Tibial nerve (tissue), 4 donors: ENCODE measurements around the gene NHERF1. TPM values are rescaled to one million over a fixed set of nuclear protein-coding genes. Genes with fewer than 3 reads are reported as not detected.

Source experiments
- DNase-seq, 2 donors: peaks; one replicate each; pipeline ENCODE4 v3.0.0-alpha.2; 2019; ENCODE audit warnings: low spot score in 2 of 2
- H3K27ac ChIP-seq, 4 donors: fragments of 200-600 bp; sonication (generic) in 3 of 4; one replicate each; pipeline ENCODE4 v1.5.1; 2017 to 2019; ENCODE audit warnings: mild to moderate bottlenecking in 1 of 4
- H3K27me3 ChIP-seq, 2 donors: fragments of 200-600 bp; sonication (generic) in 1 of 2; one replicate each; pipeline versions ENCODE4 v1.5.1 to v1.6.0; 2017 to 2019
- H3K36me3 ChIP-seq, 3 donors: fragments of 200-600 bp; sonication (generic); one replicate each; pipeline ENCODE4 v1.5.1; 2018 to 2019
- H3K4me1 ChIP-seq, 4 donors: fragments of 200-600 bp; sonication (generic) in 3 of 4; one replicate each; pipeline ENCODE4 v1.5.1; 2017 to 2019
- H3K4me3 ChIP-seq, 4 donors: fragments of 200-600 bp; sonication (generic) in 3 of 4; one replicate each; pipeline ENCODE4 v1.5.1; 2017 to 2019; ENCODE audit warnings: mild to moderate bottlenecking in 1 of 4, moderate library complexity in 1 of 4
- H3K9me3 ChIP-seq, 4 donors: fragments of 200-600 bp; sonication (generic) in 3 of 4; one replicate each; pipeline ENCODE4 v1.5.1; 2017 to 2019
- EP300 ChIP-seq, 2 donors: sonication (generic); formaldehyde crosslinking; IDR thresholded peaks; one replicate each; pipeline ENCODE4 v1.6.1; 2017; ENCODE audit warnings: antibody characterized with exemption in 2 of 2, mild to moderate bottlenecking in 1 of 2
- POLR2A ChIP-seq, 2 donors: fragments of 450-650 bp; IDR thresholded peaks; one replicate each; pipeline ENCODE4 v1.6.1; 2017; ENCODE audit warnings: antibody characterized with exemption in 2 of 2, mild to moderate bottlenecking in 2 of 2, moderate library complexity in 2 of 2
- WGBS, 2 donors: methylation state at CpG; one replicate each; pipeline ENCODE4 v1.1.5; 2018; 5-methylcytosine and 5-hydroxymethylcytosine counted together
- total RNA-seq, 4 donors: library from RNA; depleted of rRNA; stranded (reverse); fragments of >200 nt; gene quantifications; one replicate each; pipeline ENCODE4 v1.1.0, GENCODE V29; 2016
- TF ChIP-seq, protein P1 (sequence below), 5 experiments: fragments of 200-600 bp in 3 of 5; fragments of 450-650 bp in 2 of 5; sonication (generic) in 3 of 5; IDR thresholded peaks; one replicate each; pipeline ENCODE4 v1.5.1; 2016 to 2019; ENCODE audit warnings: antibody characterized with exemption in 5 of 5, mild to moderate bottlenecking in 3 of 5, moderate library complexity in 2 of 5

NHERF1 gene
- total RNA-seq, 4 donors from 2014 or later = 42.2 to 55.2 (median 53.0) TPM

DNA sequence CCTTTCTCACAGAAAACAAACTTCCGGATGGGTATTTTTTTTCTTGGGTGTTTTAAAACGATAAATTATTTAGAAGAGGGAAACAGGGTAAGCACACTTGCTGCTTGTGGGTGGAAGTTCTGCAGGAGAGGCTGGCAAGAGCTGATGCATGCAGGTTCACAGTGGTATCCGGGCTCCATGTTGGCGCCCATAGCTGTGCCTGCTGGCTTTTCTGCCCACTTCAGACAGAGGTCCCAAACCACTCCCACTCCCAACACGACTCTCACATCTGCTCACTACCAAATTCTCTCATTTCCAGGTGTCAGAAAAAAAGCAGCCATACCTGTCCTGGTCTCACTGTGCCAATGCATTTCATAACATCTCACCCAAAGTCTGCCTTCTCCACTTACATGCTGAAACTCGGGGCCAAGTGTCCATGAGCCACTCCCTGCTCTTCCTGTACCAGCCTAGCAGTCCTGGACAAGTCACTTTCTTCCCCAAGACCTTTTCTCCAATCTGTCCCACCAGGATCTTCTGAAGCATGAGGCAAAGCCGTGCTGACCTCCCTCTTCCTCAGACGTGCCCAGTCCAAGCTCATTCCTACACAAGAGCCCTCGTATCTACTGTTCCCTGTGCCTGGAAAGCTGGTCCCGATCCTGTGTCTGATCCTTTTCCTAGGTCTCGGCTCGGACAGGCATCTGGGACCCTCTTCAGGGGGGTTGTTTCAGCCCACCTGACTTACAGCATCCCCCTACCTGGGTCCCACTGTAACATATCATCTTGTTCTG, 37.2 kb upstream of the NHERF1 start:
- H3K27ac ChIP-seq = no peak overlapping the region
- DNase-seq = no peak
- no peaks in the 10 kb centered on the region for H3K27me3 ChIP-seq
- no peaks in the 10 kb centered on the region for H3K36me3 ChIP-seq
- no peaks in the 10 kb centered on the region for H3K4me1 ChIP-seq
- TF ChIP-seq POLR2A (IDR thresholded peaks at IDR 0.05) = no peak
- TF ChIP-seq, protein P1, sequence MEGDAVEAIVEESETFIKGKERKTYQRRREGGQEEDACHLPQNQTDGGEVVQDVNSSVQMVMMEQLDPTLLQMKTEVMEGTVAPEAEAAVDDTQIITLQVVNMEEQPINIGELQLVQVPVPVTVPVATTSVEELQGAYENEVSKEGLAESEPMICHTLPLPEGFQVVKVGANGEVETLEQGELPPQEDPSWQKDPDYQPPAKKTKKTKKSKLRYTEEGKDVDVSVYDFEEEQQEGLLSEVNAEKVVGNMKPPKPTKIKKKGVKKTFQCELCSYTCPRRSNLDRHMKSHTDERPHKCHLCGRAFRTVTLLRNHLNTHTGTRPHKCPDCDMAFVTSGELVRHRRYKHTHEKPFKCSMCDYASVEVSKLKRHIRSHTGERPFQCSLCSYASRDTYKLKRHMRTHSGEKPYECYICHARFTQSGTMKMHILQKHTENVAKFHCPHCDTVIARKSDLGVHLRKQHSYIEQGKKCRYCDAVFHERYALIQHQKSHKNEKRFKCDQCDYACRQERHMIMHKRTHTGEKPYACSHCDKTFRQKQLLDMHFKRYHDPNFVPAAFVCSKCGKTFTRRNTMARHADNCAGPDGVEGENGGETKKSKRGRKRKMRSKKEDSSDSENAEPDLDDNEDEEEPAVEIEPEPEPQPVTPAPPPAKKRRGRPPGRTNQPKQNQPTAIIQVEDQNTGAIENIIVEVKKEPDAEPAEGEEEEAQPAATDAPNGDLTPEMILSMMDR (IDR thresholded peaks at IDR 0.05) = no peak
- no peak for TF ChIP-seq EP300 (IDR thresholded peaks at IDR 0.05)
- H3K9me3 ChIP-seq = no peaks in the 10 kb centered on the region
- no peak overlapping the region for H3K4me3 ChIP-seq
- 59 to 60% methylated on average over 12 of the region's 12 CpGs for WGBS, 2 donors

DNA sequence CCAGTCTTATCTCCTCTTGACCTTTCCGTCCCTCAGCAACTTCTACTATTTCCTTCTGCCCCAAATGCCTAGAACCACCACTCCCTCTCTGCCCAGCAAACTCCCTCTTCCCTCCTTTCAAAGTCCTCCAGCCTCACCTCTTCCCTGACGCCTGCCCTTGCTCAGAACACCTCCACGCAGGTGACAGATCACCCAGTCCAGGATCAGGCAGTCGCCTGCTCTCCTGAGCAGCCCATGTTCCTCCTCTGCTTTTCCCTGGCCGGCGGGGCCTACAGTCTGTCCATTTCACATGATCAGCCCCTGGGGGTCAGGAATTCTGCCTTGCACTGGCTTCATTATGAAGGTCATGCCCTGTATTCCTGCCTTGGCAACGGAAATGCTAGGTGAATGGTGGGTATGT, 36.1 kb upstream of the NHERF1 start:
- 63 to 68% methylated on average over 7 of the region's 7 CpGs for WGBS, 2 donors

DNA sequence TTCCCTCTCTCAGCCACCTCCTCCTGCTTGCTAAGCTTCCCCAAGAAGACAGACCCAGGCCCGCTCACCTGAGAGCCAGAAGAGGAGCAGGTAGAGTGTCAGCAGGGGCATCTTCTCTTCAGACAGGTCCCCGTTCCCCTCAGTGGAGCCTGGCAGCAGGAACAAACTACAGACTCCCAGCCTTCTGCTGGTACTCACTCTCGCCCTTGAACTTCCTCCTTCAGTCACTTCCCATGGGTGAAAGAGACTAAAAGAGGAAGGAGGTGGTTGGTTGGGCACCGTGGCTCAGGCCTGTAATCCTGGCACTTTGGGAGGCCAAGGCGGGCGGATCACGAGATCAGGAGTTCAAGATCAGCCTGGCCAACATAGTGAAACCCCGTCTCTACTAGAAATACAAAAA, 35.7 kb upstream of the NHERF1 start, which contains the start of gene CD300LF:
Gene CD300LF (minus strand): TSS at position 168 of the 400 bp plus-strand sequence. CDS start 57 bp downstream, at position 111.
- H3K27ac ChIP-seq = no peak within 1 kb of the TSS
- DNase-seq = peak in 1 of 2 donors; percentile 24
- H3K36me3 ChIP-seq = no peaks in the 10 kb centered on the region
- no peaks in the 10 kb centered on the region for H3K27me3 ChIP-seq
- peak in 1 of 2 donors; percentile 36 for TF ChIP-seq EP300 (IDR thresholded peaks at IDR 0.05)
- TF ChIP-seq, protein P1 (IDR thresholded peaks at IDR 0.05) = no peak
- no peak for TF ChIP-seq POLR2A (IDR thresholded peaks at IDR 0.05)
- H3K9me3 ChIP-seq = no peaks in the 10 kb centered on the region
- no peaks in the 10 kb centered on the region for H3K4me1 ChIP-seq
- H3K4me3 ChIP-seq = no peak within 1 kb of the TSS
- 76 to 77% methylated on average over 8 of the region's 8 CpGs for WGBS, 2 donors

More for the DNA sequence above, 36.1 kb upstream of the NHERF1 start:
- no peak overlapping the region for H3K27ac ChIP-seq
- H3K9me3 ChIP-seq = no peaks in the 10 kb centered on the region
- no peaks in the 10 kb centered on the region for H3K36me3 ChIP-seq
- no peak for DNase-seq
- H3K27me3 ChIP-seq = no peaks in the 10 kb centered on the region
- TF ChIP-seq, protein P1 (IDR thresholded peaks at IDR 0.05) = no peak
- TF ChIP-seq EP300 (IDR thresholded peaks at IDR 0.05) = no peak
- no peak overlapping the region for H3K4me3 ChIP-seq
- no peaks in the 10 kb centered on the region for H3K4me1 ChIP-seq

DNA sequence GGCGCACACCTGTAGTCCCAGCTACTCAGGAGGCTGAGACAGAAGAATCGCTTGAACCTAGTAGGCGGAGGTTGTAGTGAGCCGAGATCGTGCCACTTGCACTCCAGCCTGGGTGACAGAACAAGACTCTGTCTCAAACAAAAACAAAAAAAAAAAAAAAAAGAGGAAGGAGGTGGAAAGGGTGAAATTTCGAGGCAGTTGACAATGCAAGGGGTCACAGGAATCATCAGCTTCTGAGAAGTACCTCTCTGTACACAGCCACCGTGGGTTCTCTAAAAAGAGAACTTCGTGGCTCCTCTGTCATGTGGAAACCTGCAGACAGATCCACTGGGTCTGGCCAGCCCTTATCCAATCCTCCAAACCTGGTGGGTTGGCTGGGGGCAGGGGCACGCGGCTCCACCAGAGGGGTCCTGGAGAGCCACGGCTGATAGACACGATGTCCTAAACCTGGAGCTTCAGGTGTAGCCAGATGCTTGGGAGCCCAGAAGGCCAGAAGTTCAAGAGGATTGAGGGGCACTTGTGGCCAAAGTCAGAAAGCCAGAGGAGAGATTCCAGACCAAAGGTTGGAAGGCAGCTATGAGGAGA, 35.2 kb upstream of the NHERF1 start:
- H3K27ac ChIP-seq = no peak overlapping the region
- WGBS, 2 donors = 72 to 83% methylated on average over 12 of the region's 12 CpGs
- H3K4me1 ChIP-seq = no peaks in the 10 kb centered on the region
- H3K4me3 ChIP-seq = no peak overlapping the region
- no peaks in the 10 kb centered on the region for H3K36me3 ChIP-seq
- DNase-seq = no peak
- no peak for TF ChIP-seq POLR2A (IDR thresholded peaks at IDR 0.05)
- no peak for TF ChIP-seq EP300 (IDR thresholded peaks at IDR 0.05)
- TF ChIP-seq, protein P1 (IDR thresholded peaks at IDR 0.05) = no peak
- no peaks in the 10 kb centered on the region for H3K9me3 ChIP-seq
- H3K27me3 ChIP-seq = no peaks in the 10 kb centered on the region

DNA sequence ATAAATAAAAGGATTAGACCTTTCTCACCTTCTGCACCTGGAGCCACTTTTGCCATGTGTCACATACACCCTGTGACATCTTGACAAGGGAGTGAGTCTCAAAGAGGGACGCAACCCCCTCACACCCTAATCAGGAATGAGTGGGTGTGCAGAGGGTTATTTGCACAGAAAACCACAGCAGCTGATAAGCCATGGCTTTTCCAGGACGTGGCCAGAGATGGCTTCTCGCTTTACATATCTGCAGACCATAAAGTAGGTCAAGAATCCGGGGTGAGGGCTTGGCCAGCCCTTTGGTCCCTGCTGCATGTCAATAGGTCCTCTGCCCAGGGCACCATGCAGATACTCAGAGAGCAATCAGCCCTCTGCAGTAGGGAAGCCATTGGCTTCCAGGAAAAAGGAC, 33.3 kb upstream of the NHERF1 start:
- no peaks in the 10 kb centered on the region for H3K27me3 ChIP-seq

More for the DNA sequence above, 33.3 kb upstream of the NHERF1 start:
- Histone ChIP-seq H3K27ac (no peak overlapping the region), H3K9me3 (no peaks in the 10 kb centered on the region), H3K36me3 (no peaks in the 10 kb centered on the region), H3K4me3 (no peak overlapping the region), H3K4me1 (no peaks in the 10 kb centered on the region)
- TF ChIP-seq POLR2A (IDR thresholded peaks at IDR 0.05) (no peak), EP300 (IDR thresholded peaks at IDR 0.05) (no peak)
- TF ChIP-seq, protein P1 (IDR thresholded peaks at IDR 0.05) = no peak
- 40 to 45% methylated on average over 4 of the region's 4 CpGs for WGBS, 2 donors
- no peak for DNase-seq
